Effector memory CD4-positive, alpha-beta T cell (primary cell): ENCODE results near the gene HRK.

Experiments
- DNase-seq, 3 donors: peaks; one replicate each; pipeline ENCODE4 v3.0.0-alpha.2; 2020
- H3K27ac ChIP-seq: 2 replicates; pipeline ENCODE4 v1.7.0; 2013; ENCODE audit warnings: mild to moderate bottlenecking, low read length, moderate library complexity; ENCODE audit not compliant: insufficient read depth, poor library complexity, severe bottlenecking
- H3K27me3 ChIP-seq: replicated peaks from 2 replicates; pipeline ENCODE4 v1.7.0; 2013; ENCODE audit warnings: mild to moderate bottlenecking, low read length; ENCODE audit not compliant: insufficient read depth, control insufficient read depth, poor library complexity, severe bottlenecking
- H3K36me3 ChIP-seq: 2 replicates; pipeline ENCODE4 v1.7.0; 2013; ENCODE audit warnings: mild to moderate bottlenecking, low read length, moderate library complexity; ENCODE audit not compliant: control insufficient read depth, insufficient read depth
- H3K4me1 ChIP-seq: 2 replicates; pipeline ENCODE4 v1.7.0; 2013; ENCODE audit warnings: low read length, mild to moderate bottlenecking; ENCODE audit not compliant: control insufficient read depth, insufficient read depth, poor library complexity, severe bottlenecking
- H3K4me3 ChIP-seq: 2 replicates; pipeline ENCODE4 v1.7.0; 2013; ENCODE audit warnings: low read length, low read depth, mild to moderate bottlenecking; ENCODE audit not compliant: insufficient read depth, poor library complexity, severe bottlenecking
- H3K9me3 ChIP-seq: 2 replicates; pipeline ENCODE4 v1.7.0; 2013; ENCODE audit warnings: mild to moderate bottlenecking, low read length, moderate library complexity; ENCODE audit not compliant: control insufficient read depth

HRK gene

DNA sequence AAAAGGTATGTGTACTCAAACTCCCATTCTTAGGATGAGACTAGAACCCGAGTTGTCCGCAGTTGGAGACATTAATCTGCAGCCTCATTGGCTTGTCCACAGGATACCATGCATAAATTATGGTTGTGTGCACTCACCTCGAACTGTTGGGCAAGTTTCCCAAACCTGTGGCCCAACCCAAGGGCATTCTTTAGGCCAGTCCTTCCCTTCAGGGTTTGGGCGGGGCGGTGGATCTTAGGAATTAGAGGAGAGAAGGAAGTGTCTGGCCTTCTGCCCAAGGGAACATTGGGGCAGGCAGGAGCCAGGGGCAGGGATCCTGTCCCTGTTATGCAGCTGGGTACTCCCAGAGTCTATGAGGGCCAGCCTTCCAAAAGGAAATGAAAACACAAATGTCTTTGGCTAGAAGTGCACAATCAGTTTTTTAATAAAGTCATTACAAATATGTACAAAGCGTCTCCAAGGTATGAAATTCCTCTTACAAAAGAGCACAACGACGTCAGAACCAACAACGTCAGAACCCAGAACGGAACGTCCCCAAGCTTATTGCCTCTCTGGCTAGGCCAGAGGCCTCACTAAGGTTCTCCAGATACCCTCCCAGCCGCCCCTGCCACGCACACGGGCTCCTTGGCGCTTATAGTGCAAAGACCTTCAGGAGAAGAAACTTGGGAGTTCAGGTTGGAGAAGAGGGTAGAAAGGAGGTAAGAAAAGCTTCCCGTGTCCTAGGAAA lies 25.3 kb downstream of the HRK start:
- no peak overlapping the region for H3K4me3 ChIP-seq
- H3K4me1 ChIP-seq, result no peaks in the 10 kb centered on the region
- H3K27me3 ChIP-seq, result no peaks in the 10 kb centered on the region
- DNase-seq, result no peak
- no peaks in the 10 kb centered on the region for H3K36me3 ChIP-seq
- H3K27ac ChIP-seq, result no peak overlapping the region
- no peaks in the 10 kb centered on the region for H3K9me3 ChIP-seq

DNA sequence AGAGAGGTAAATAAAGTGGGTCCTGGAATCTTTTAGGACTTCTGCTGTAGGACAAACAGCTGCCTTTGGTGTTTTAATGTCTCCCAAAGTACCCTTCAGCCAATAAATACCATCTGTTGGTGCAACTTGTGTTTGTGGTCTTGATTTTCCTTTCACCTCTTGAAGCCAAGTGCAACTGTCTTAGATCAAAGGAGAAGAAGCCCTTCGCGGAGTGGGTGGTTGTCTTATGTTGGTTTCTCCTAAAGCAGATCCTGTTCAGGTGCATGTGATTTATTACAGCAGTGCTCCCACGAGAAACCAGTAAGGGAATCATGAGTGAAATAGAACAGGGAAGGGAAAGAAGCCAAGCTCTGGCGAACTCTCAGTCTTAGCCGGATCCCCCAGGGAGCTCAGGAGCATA lies 27.7 kb downstream of the HRK start:
- H3K36me3 ChIP-seq, result no peaks in the 10 kb centered on the region
- H3K27ac ChIP-seq, result no peak overlapping the region
- no peaks in the 10 kb centered on the region for H3K27me3 ChIP-seq
- H3K9me3 ChIP-seq, result no peaks in the 10 kb centered on the region
- no peaks in the 10 kb centered on the region for H3K4me1 ChIP-seq
- H3K4me3 ChIP-seq, result no peak overlapping the region
- DNase-seq, result no peak

DNA sequence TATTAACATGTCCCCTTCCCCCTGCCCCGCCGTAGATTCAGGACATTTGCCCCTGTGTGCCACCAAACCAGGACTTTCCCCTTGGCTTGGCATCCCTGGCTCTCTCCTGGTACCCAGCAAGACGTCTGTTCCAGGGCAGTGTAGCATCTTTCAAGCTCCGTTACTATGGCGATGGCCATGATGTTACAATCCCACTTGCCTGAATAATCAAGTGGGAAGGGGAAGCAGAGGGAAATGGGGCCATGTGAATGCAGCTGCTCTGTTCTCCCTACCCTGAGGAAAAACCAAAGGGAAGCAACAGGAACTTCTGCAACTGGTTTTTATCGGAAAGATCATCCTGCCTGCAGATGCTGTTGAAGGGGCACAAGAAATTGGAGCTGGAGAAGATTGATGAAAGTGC lies 28.9 kb downstream of the HRK start:
- DNase-seq, result no peak
- Histone ChIP-seq H3K4me1 (no peaks in the 10 kb centered on the region), H3K36me3 (no peaks in the 10 kb centered on the region), H3K27ac (no peak overlapping the region), H3K4me3 (no peak overlapping the region), H3K27me3 (no peaks in the 10 kb centered on the region), H3K9me3 (no peaks in the 10 kb centered on the region)

DNA sequence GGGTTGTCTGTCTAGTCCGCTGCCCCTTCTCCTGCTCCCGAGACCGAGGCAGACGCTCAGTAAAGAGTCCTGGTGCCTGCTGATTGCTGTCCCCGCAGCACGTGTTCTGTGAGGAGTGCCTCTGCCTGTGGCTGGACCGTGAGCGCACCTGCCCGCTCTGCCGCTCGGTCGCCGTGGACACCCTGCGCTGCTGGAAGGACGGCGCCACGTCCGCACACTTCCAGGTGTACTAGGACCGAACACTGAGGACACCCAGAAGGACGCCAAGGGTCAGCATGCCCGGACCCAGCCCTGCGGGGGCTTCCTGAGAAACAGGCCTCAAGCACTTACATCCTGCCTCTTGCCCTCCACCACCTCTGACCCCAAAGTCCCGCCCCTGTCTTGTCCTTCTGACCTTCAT lies 32.0 kb downstream of the HRK start:
- H3K4me1 ChIP-seq, result no peaks in the 10 kb centered on the region
- DNase-seq, result no peak
- H3K27me3 ChIP-seq, result no peaks in the 10 kb centered on the region

DNA sequence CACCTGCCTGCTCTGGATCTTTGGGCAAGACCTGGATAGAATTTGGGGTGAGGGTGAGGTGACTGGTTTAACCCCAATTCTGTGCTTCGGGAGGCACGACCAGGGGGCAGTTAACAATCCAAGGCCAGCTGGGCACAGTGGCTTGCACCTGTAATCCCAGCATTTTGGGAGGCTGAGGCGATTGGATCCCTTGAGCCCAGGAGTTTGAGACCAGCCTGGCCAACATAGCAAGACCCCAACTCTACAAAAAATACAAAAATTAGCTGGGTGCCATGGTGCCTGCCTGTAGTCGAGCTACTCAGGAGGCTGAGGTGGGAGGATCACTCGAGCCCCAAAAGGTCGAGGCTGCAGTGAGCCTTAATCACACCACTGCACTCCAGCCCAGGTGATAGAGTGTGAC lies 38.2 kb downstream of the HRK start:
- Histone ChIP-seq H3K9me3 (no peaks in the 10 kb centered on the region), H3K36me3 (no peaks in the 10 kb centered on the region)

More for the DNA sequence above, 32.0 kb downstream of the HRK start:
- Histone ChIP-seq H3K9me3 (no peaks in the 10 kb centered on the region), H3K4me3 (no peak overlapping the region), H3K36me3 (no peaks in the 10 kb centered on the region), H3K27ac (no peak overlapping the region)

DNA sequence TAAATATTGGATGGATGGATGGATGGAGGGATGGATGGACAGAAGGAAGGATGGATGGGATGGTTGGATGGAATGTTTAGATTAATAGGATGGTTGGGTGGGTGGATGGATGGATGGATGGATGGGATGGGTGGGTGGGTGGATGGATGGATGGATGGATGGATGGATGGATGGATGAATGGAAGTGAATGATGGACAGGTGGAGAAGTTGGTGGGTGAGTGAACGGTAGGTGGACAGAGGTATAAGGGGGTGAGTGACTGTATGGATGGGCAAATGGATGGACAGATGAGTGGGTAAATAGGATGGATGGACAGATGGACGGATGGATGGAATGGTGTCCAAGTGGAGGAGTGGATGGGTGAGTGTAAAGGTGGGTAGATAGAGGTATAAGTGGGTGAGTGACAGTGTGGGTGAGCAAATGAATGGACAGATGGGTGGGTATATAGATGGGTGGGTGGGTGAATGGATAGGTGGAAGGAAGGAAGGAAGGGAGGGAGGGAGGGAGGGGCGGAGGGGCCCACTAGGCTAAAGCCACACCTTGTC lies 41.9 kb downstream of the HRK start:
- DNase-seq, result no peak
- no peaks in the 10 kb centered on the region for H3K27me3 ChIP-seq
- H3K4me3 ChIP-seq, result no peak overlapping the region
- H3K36me3 ChIP-seq, result no peaks in the 10 kb centered on the region
- H3K27ac ChIP-seq, result no peak overlapping the region
- no peaks in the 10 kb centered on the region for H3K4me1 ChIP-seq
- H3K9me3 ChIP-seq, result no peaks in the 10 kb centered on the region

More for the DNA sequence above, 38.2 kb downstream of the HRK start:
- DNase-seq, result no peak
- H3K4me1 ChIP-seq, result no peaks in the 10 kb centered on the region
- no peak overlapping the region for H3K27ac ChIP-seq
- H3K4me3 ChIP-seq, result no peak overlapping the region
- H3K27me3 ChIP-seq, result no peaks in the 10 kb centered on the region

DNA sequence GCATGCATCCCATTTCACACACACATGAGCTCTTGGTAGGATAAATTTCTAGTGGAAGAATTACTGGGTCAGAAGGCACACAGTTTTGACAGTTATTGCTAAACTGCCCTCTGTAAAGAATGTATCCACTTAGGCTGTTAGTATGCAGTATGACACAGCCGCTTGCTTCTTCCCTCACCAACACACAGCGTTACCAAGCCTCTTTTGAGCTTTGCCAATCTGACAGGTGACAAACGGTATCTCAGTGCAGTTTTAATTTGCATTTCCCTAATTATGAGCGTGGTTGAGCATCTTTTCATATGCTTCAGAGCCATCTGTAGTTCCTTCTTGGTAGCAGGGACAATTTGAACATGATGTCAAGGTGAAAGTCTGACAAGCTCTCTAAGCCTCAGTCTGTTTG lies 42.9 kb downstream of the HRK start:
- no peak for DNase-seq
- no peaks in the 10 kb centered on the region for H3K4me1 ChIP-seq
- H3K27me3 ChIP-seq, result no peaks in the 10 kb centered on the region

DNA sequence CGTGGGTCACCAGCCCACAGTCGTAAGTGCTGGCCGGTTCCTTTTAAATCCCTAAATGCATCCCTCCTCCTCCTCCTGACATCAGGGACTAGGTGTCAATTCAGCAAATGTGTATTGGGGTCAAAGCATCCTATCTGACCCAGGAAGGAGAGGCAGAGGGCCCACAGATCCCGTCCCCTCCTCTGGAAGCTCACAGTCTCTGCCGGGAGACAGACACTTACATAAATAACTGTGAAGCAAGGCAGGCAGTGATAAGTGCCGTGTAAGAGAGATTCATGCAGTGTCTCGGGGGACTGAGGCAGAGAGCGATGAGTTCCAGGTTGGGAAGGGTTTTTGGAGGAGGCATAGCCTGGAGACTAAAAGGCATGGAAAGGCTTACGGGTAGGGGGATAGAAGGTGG lies 44.1 kb downstream of the HRK start:
- Histone ChIP-seq H3K27me3 (no peaks in the 10 kb centered on the region), H3K4me3 (no peak overlapping the region), H3K27ac (no peak overlapping the region), H3K9me3 (no peaks in the 10 kb centered on the region), H3K36me3 (no peaks in the 10 kb centered on the region), H3K4me1 (no peaks in the 10 kb centered on the region)
- no peak for DNase-seq

More for the DNA sequence above, 42.9 kb downstream of the HRK start:
- Histone ChIP-seq H3K36me3 (no peaks in the 10 kb centered on the region), H3K9me3 (no peaks in the 10 kb centered on the region), H3K27ac (no peak overlapping the region), H3K4me3 (no peak overlapping the region)

DNA sequence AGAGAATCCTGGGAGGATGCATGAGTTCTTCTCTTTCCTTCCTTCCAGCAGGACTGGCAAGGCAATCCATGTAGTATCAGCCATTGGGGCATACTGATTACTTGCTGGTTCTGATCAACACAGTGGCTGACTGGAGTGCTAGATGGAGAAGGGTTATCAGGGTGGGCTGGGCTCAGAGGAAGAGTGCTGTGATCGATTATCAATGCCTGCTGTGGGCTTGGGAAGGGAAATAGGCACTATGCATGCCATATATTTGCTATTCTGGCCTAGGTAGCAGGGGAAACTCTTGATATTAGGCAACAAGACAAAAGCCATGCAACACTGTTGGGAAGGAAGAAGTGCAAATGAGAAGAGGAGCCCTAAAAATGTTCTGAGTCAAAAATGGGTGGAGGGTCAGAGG lies 45.8 kb downstream of the HRK start:
- Histone ChIP-seq H3K9me3 (no peaks in the 10 kb centered on the region), H3K27me3 (no peaks in the 10 kb centered on the region), H3K27ac (no peak overlapping the region), H3K36me3 (no peaks in the 10 kb centered on the region), H3K4me3 (no peak overlapping the region), H3K4me1 (no peaks in the 10 kb centered on the region)
- DNase-seq, result no peak

DNA sequence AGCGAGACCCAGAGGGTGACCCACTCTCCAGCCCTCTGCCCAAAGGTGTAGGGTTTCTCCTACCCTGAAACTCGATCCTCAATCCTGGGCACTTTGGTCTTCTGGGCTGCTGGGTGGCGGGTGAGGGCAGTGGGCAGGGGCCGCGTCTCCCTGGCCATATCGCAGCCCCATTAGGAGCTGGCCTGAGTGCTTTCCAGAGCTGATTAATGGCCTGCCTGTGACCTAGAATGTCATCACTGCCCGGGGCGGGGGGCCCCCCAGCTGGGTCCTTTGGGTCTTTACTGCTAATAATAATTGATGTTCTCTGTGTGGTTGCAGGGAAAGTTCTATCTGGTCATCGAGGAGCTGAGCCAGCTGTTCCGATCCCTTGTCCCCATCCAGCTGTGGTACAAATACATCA lies 47.8 kb downstream of the HRK start:
- no peaks in the 10 kb centered on the region for H3K36me3 ChIP-seq
- H3K4me1 ChIP-seq, result no peaks in the 10 kb centered on the region
- DNase-seq, result no peak
- H3K4me3 ChIP-seq, result no peak overlapping the region
- H3K27me3 ChIP-seq, result no peaks in the 10 kb centered on the region
- no peak overlapping the region for H3K27ac ChIP-seq
- no peaks in the 10 kb centered on the region for H3K9me3 ChIP-seq
